HUES6 (cell line): Measurements from ENCODE around the gene HNF4A.
"Not testable (repeated sequence)": the region's sequence is repeated elsewhere in the genome, so short reads cannot be mapped to it uniquely, and the experiment has no call there.

Source experiments
- H3K27ac ChIP-seq: 2 replicates; pipeline ENCODE4 v1.7.0; 2013; ENCODE audit warnings: low read depth, mild to moderate bottlenecking, low read length, inconsistent platforms
- H3K27me3 ChIP-seq: 2 replicates; pipeline ENCODE4 v1.6.1; 2013; ENCODE audit warnings: low read length; ENCODE audit not compliant: control insufficient read depth, insufficient read depth
- H3K36me3 ChIP-seq: 2 replicates; pipeline ENCODE4 v1.6.1; 2013; ENCODE audit warnings: low read length; ENCODE audit not compliant: control insufficient read depth, insufficient read depth
- H3K4me1 ChIP-seq: 2 replicates; pipeline ENCODE4 v1.6.1; 2013; ENCODE audit warnings: low read length; ENCODE audit not compliant: control insufficient read depth, insufficient read depth
- H3K4me3 ChIP-seq: 2 replicates; pipeline ENCODE4 v1.5.1; 2013; ENCODE audit warnings: low read depth, low read length
- H3K9ac ChIP-seq: one replicate; pipeline ENCODE4 v1.6.1; 2013; ENCODE audit warnings: mild to moderate bottlenecking, low read length
- H3K9me3 ChIP-seq: 2 replicates; pipeline ENCODE4 v1.6.1; 2013; ENCODE audit warnings: low read depth, low read length; ENCODE audit not compliant: control insufficient read depth, insufficient read depth

Gene HNF4A

DNA sequence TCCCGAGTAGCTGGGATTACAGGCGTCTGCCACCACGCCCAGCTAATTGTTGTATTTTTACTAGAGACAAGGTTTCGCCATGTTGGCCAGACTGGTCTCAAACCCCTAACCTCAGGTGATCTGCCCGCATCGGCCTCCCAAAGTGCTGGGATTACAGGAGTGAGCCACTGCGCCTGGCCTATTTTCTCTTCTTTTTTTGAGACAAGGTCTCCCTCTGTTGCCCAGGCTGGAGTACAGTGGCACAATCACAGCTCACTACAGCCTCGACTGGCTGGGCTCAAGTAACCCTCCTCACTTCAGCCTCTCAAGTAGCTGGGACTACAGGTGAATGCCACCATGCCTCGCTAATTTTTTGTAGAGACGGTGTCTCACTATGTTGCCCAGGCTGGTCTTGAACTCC, 9.6 kb upstream of the HNF4A start:
- not testable (repeated sequence) for H3K27ac ChIP-seq, H3K36me3 ChIP-seq, H3K27me3 ChIP-seq, H3K4me3 ChIP-seq, H3K9me3 ChIP-seq, H3K9ac ChIP-seq, H3K4me1 ChIP-seq

GRCh38 chr20:44348168-44348659, 7.3 kb upstream of the HNF4A start:
- Histone ChIP-seq H3K27me3 (no peaks in the 10 kb centered on the region), H3K9ac (no peak overlapping the region), H3K36me3 (no peaks in the 10 kb centered on the region), H3K27ac (no peak overlapping the region), H3K4me3 (no peak overlapping the region), H3K4me1 (peaks cover 3% of the 10 kb centered on the region; the same call in 1 of the 2 replicates), H3K9me3 (no peaks in the 10 kb centered on the region)

GRCh38 chr20:44349349-44349748, 6.2 kb upstream of the HNF4A start:
- Histone ChIP-seq H3K9me3 (no peaks in the 10 kb centered on the region), H3K4me1 (peaks cover 3% of the 10 kb centered on the region; the same call in 1 of the 2 replicates), H3K36me3 (no peaks in the 10 kb centered on the region), H3K27me3 (no peaks in the 10 kb centered on the region), H3K9ac (no peak overlapping the region), H3K4me3 (no peak overlapping the region), H3K27ac (no peak overlapping the region)

DNA sequence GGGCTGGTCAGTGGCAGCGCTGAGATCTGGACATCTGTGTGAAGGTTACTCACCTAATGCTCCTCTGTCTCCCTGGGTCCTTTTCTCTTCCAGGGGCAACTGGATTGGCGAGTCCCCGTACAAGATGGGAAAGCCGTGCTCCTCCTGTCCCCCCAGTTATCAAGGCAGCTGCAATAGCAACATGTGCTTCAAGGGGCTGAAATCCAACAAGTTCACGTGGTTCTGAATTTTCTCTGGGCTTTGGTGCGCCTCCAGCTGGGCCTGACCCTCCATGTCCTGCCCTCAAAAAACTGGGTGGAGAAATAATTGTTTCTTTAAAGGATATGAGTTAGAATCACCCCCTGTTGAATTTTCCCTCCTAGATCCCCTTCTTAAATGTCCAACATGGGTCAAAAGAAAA, 4.9 kb upstream of the HNF4A start:
- Histone ChIP-seq H3K27ac (no peak overlapping the region), H3K4me1 (peaks cover 3% of the 10 kb centered on the region; the same call in 1 of the 2 replicates), H3K9me3 (no peaks in the 10 kb centered on the region), H3K4me3 (no peak overlapping the region), H3K27me3 (no peaks in the 10 kb centered on the region), H3K36me3 (no peaks in the 10 kb centered on the region), H3K9ac (no peak overlapping the region)

- Histone ChIP-seq H3K27ac (no peak overlapping the region), H3K9me3 (no peaks in the 10 kb centered on the region), H3K27me3 (no peaks in the 10 kb centered on the region), H3K4me1 (peaks cover 3% of the 10 kb centered on the region; the same call in 1 of the 2 replicates), H3K9ac (no peak overlapping the region), H3K36me3 (no peaks in the 10 kb centered on the region), H3K4me3 (no peak overlapping the region)
These were observed 461 bp upstream of the HNF4A start for GRCh38 chr20:44354979-44355497.

DNA sequence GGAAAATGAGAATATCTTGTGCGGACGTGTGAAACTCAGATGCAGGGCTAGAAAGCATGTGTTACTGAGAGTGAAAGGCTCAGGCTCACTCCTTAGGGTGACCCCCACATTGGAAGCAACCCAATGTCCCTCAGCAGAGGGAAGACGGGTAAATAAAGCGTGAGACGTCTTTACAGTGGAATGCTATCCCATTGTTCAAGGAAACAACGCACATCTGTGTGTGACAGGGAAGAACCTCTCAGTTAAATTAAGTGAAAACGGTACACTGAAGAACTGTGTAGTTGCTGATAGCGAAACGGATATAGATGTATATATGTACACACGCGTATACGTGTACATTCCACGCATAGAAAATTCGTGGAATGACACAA, 839 bp downstream of the HNF4A start:
- Histone ChIP-seq H3K36me3 (no peaks in the 10 kb centered on the region), H3K4me1 (peaks cover 3% of the 10 kb centered on the region; the same call in 1 of the 2 replicates), H3K9ac (no peak overlapping the region), H3K9me3 (no peaks in the 10 kb centered on the region), H3K4me3 (no peak overlapping the region), H3K27ac (no peak overlapping the region), H3K27me3 (no peaks in the 10 kb centered on the region)

DNA sequence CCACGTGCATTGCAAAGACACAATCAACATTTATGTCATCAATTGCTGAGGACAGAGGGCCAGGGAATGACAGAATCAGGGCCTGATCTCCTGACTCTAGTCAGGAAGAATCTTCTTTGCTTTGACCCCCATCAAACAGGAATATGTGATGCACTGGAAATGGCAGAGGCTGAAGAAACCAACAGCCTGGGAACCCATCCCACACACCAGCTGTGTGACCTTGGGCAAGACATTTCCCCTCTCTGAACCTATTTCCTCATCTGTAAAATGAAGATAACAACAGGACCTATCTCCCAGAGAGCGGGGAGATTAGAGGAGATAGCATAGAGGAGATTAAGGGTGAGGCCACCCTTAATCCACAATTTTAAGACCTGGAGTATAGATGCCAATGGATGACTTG, 1.5 kb downstream of the HNF4A start:
- Histone ChIP-seq H3K9me3 (no peaks in the 10 kb centered on the region), H3K4me3 (no peak overlapping the region), H3K4me1 (peaks cover 3% of the 10 kb centered on the region; the same call in 1 of the 2 replicates), H3K9ac (no peak overlapping the region), H3K27ac (no peak overlapping the region), H3K27me3 (no peaks in the 10 kb centered on the region), H3K36me3 (no peaks in the 10 kb centered on the region)

DNA sequence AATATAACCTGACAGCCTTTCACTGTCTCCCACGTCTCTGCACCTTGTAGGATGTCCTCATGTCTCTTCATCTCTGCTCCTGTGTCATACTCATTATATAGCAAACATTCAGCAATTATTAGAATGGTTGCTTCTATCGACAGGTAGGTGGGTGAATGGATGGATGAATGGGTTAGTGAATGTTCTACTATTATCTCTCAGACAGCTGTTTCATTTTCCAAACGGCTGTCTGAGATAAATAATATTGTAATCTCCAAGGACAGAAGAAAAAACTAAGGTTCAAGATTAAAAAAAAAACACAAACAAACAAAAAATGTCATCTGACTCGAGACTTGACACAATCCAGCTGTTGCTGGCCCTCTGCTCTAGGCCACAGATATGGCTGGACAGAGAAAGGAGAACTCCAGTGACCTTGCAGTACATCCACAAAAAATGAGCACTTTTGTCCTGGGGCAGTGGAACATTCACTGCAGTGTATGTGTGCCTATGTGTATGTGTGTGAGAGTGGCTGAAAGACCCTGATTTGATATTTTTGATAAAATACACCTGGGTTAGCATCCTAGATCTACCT, 2.1 kb downstream of the HNF4A start:
- Histone ChIP-seq H3K27ac (no peak overlapping the region), H3K9me3 (no peaks in the 10 kb centered on the region), H3K9ac (no peak overlapping the region), H3K4me1 (no peaks in the 10 kb centered on the region; the same call in 1 of the 2 replicates), H3K36me3 (no peaks in the 10 kb centered on the region), H3K4me3 (no peak overlapping the region), H3K27me3 (no peaks in the 10 kb centered on the region)

DNA sequence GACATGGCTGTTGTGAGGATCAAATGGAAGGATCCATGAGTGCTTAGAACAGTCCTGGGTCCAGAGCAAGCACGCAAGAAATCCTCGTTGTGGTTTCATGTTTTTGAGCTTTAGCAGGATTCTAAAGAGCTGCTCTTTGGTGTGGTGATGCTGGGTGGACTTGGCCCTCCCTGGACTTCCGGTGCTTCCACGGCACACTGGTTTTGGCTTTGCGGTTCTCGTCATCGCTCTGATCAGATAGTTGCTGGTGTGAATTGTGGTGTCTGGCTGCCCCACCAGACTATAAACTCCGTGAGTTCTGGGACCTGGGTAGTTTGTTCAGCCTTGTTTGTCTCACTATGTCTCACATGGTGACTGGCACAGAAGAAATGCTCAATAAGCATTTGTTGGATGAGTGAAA, 3.3 kb downstream of the HNF4A start:
- H3K4me1 ChIP-seq = no peaks in the 10 kb centered on the region; the same call in 1 of the 2 replicates
- no peak overlapping the region for H3K9ac ChIP-seq

GRCh38 chr20:44360221-44360620, 4.7 kb downstream of the HNF4A start:
- no peaks in the 10 kb centered on the region for H3K27me3 ChIP-seq
- H3K27ac ChIP-seq = no peak overlapping the region
- no peaks in the 10 kb centered on the region for H3K36me3 ChIP-seq
- H3K9ac ChIP-seq = no peak overlapping the region
- no peaks in the 10 kb centered on the region; the same call in 1 of the 2 replicates for H3K4me1 ChIP-seq
- H3K4me3 ChIP-seq = no peak overlapping the region
- no peaks in the 10 kb centered on the region for H3K9me3 ChIP-seq

More for the DNA sequence above, 3.3 kb downstream of the HNF4A start:
- Histone ChIP-seq H3K27ac (no peak overlapping the region), H3K27me3 (no peaks in the 10 kb centered on the region), H3K4me3 (no peak overlapping the region), H3K36me3 (no peaks in the 10 kb centered on the region), H3K9me3 (no peaks in the 10 kb centered on the region)

GRCh38 chr20:44361021-44361420, 5.5 kb downstream of the HNF4A start:
- Histone ChIP-seq H3K9ac (no peak overlapping the region), H3K27ac (no peak overlapping the region), H3K4me1 (no peaks in the 10 kb centered on the region; the same call in 1 of the 2 replicates), H3K4me3 (no peak overlapping the region), H3K27me3 (no peaks in the 10 kb centered on the region), H3K9me3 (no peaks in the 10 kb centered on the region), H3K36me3 (no peaks in the 10 kb centered on the region)
